SKM-1 (cell line): Measurements from ENCODE around the gene EHMT2.
"Not testable (repeated sequence)": the region's sequence is repeated elsewhere in the genome, so short reads cannot be mapped to it uniquely, and the experiment has no call there.

Experiments
- DNase-seq: peaks from one replicate; lab custom pipeline; 2025; ENCODE audit not compliant: unreplicated experiment; lab: John Stamatoyannopoulos, UW

EHMT2 gene

DNA sequence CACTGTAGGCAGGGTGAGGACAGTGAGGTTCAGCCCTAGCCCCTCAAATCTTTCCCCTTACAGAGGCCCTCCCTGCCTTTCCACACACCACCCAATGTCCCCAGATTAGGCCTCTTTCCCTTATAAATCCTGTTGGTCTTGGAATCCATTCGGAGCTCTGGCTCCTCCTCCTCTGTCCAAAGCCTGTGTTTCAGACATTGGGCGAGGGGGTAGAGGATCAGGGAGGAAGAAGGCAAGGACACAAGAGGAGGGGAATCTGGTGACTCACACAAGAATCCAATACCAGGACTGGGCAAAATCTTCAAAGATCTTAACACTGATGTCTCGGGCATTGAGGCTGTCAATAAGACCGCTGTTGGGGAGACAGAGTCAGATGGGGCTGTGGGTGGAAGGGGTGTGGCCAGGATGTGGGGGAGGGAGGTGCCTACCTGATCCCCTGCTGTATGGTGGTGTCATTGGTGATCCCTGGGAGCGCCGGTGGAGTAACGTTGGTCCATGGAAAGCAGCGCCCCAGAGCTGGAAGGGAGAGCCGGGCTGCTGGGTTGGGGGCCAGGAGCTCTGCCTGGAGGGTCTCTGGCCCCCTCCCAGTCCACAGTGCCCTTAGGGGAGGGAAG, 26.3 kb downstream of the EHMT2 start:
- no peak for DNase-seq

DNA sequence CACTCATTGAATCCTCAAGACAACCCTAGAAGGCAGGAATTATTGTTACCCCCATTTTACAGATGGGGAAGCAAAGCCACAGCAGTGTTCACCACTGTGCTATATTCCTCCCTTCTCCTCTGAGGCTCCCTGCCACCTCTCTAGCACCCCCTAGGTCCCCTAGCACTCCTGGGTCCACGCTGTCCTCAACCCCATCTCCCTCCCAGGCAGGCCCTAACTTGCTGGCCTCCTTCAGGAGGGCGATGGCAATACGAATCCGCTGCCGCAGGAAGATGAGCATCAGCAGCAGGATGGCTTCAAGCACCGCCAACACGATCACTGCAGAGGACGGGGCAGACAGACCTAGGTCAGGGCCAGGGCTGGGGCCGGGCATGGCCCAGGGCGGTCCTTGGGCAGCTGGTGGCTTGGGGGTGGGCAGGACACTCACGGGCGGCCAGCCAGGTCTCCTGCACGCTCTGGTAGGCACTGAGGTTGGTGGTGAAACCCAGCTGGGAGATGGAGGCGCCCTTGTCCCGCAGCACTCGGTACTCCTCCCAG, 27.0 kb downstream of the EHMT2 start:
- no peak for DNase-seq

DNA sequence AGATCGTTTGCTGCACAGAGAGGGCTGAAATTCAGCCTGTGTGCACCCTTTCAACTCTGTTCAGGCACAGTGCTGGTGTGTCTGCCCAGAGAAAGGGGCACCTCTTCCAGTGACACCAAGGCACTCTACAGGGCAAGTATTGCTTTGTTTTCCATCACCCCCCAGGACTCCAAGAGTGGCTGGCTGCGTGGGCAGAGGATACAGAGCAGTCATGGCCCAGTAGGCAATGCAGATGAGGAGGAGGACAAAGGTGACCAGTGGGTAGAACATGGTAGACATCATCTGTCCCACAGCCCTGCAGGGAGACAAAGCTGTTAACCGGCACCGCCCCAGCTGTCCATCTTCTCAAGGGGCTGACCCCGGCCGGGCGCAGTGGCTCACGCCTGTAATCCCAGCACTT, 28.2 kb downstream of the EHMT2 start:
- DNase-seq = no peak

DNA sequence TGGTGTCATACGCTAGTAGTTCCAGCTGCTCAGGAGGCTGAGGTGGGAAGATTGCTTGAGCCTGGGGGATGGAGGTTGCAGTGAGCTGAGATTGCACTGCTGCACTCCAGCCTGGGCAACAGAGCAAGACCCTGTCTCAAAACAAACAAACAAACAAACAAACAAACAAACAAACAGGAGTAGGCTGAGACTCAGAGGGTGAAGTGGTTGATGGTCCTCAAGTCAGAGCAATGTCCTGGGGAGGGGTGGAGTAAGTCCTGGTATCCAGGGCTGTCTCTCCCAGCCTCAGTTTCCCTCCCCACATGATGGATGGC, 28.9 kb downstream of the EHMT2 start:
- DNase-seq = not testable (repeated sequence)

DNA sequence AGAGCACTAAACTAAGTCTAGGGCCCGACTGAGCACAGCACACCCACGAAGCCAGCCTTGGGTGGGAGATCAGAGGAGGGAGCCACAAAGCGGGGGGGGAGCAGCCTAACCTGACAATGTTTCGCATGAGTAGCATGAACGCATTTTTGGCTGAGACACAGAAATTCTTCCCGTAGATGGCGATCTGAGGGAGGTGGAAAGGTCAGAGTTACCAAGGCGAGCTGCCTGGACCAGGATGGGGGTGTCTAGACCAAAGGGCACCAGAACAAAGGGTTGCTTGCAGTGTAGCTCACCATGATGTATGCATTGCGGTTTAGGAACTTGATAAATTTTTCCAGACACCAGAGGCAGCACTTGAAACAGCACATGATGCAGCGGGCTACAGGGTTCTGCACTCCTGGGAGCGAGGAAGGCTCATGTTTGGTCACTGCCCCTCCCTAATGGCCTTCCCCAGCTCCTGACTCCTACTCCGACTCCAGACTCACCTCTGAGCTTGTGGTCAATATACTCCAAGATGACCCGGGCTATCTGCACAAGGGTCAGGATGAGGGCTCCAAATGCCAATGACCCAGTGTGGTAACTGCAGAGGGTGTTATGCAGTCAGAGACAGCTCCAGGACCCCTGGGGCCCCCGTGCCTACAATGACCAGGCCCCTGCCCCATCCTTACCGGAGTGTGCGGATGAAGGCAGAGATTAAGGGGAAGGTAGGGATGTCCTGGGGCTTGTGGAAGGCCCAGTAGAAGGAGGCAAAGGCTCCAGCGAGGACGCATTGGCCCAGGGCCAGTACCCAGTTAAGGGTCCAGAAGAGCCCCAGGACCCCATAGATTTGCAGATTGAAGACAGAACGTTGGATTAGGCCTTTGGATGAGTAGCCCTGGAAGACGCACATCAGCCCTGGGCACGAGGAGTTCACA, 32.0 kb downstream of the EHMT2 start:
- no peak for DNase-seq

DNA sequence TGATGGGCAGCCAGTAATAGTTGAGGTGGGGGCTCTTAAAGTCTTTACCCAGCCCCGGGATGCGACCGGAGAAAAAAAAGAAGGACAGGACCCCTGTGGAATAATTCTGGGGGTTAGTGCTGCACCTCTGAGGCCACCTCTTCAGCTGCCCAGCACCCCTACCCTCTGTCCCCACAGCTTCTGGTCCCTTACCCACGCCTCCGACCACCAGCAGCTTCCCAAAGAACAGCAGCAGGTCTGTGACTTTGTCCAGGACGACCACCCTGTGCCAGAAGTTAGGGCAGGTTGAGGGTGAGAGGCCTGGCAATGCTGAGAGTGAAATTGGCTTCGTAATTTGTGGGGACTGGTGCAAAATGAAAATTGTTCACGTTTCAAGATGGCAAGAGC, 32.7 kb downstream of the EHMT2 start:
- no peak for DNase-seq

DNA sequence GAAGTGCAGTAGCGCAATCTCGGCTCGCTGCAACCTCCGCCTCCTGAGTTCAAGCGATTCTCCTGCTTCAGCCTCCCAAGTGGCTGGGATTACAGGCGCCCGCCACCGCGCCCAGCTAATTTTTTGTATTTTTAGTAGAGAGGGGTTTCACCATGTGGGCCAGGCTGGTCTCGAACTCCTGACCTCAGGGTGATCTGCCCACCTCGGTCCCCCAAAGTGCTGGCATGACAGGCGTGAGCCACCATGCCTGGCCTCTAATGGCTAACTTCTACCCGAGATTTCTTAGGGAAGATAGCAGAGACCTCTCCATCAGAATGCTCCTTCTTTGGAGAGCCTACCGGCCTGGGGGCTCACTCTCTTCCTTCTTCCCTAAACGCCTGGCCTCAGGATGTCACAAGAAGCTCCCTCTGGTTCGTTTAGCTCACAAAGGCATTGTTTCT, 33.4 kb downstream of the EHMT2 start:
- not testable (repeated sequence) for DNase-seq

DNA sequence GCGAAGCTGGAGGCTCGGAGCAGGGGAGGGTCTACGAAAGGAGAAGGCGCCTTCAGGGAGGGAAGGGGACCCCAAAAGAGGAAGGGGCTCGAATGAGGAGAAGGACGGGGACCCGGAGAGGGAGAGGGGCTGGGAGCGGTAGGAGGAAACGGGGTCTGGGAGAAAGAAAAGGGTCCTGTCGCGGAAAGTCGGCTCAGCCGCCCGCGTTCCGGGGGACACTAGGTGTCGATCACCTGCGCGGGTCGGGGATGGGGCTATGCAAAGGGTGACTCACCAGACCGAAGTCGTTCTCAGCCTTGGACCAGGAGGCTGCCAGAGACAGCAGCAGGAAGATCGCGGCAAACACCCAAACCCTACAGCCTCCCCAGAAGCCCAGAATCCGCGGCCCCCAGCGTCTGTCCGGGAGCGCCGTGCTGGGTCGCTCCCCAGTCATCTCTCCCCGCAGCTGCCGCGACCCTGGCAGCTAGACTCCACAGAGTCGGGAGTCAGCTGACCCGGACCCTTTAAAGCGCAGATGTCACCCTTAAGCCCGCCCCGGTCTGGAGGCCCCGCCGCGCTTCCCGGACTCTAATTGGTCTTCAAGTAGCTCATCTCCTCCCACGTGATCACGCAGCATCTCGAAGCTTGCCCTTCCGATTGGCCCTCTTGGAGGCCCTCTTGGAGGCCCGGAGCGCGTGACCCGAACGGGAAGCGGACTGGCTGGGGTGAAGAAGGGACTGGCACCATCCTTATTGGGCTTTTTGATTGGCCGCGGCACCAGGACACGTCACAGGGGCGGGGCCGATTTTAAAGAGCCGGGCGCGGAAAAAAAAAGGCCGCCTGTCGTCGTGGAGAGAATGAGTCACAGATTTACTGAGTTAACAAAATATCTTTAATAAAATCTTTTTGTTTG, 34.9 kb downstream of the EHMT2 start, which contains the start of gene NEU1:
Gene NEU1 (minus strand): TSS at position 478 of the 892 bp plus-strand sequence. CDS start 45 bp downstream, at position 433.
- DNase-seq = peak; percentile 100

DNA sequence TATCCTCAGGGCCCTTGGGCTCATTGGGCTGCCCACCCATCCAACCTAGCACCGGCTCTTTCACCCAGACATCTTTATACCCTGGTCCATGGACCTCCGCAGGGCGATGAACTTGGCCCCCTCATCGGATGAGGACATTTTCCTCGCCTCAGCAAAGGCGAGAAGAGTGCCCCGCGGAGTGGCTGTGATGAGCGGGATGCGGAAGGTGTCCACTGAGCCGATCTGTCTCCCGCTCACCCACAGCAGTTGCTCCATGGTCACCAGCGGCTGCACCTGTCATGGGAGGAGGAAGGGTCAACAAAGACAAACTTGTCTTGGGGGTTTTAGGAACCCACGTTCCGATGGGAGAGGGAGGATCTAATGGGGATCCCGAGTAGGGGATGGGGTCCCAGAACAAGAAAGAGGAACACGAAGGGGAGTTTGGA, 35.6 kb downstream of the EHMT2 start:
- no peak for DNase-seq

DNA sequence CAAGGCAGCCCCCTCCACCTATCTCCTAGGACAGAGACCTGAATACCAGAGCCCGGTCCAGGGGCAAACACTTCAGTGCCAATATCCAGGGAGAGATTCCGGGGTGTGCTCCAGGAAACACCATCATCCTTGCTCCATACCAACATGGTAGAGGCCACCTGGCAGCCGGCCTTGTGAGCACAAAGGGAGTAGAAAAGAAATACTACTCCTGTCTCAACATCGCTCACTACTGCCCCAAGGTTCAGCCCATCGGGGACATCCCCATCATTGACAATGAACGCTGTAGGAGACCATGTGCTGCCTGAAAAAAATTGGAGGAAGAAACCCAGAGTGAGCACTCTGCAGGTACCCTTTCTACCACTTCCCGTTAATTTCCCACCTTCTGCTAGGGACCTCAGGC, 36.3 kb downstream of the EHMT2 start:
- DNase-seq = no peak

DNA sequence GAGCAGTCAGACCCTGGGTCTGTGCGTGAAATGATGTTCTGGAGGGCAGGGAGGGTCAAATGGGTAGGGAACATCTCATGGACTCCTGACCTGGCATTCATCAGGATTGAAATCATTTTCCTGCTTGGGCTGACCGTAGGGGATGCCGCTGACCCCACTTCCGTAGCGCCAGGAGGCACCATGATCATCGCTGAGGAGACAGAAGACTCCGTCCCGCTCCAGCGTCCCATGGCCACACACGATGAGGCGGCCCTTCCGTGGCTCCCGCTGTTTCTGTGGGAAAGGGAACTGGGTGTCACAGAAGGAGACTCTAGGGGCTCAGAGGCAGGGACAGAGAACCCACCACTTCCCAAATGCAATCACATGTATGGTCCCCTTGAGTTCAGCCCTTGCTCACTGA, 37.1 kb downstream of the EHMT2 start:
- DNase-seq = no peak

DNA sequence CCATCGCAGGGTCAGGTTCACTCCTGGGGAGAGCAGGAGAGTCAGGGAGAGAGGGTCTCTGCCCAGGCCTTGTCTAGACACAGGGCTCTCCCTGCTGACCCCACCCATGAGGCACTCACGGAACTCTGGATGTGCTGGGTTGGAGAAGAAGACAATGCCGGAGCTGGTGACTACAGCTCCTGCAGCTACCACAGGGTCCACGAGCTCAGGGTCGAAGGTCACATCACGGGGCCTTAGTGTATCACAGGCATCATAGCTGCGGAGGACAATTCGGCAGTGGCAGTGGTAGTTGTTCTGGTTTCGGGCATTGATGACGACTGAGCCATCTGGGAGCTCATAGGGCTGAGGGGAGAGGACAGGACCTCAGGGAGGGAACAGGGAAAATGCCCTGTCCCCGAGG, 37.6 kb downstream of the EHMT2 start:
- DNase-seq = no peak

DNA sequence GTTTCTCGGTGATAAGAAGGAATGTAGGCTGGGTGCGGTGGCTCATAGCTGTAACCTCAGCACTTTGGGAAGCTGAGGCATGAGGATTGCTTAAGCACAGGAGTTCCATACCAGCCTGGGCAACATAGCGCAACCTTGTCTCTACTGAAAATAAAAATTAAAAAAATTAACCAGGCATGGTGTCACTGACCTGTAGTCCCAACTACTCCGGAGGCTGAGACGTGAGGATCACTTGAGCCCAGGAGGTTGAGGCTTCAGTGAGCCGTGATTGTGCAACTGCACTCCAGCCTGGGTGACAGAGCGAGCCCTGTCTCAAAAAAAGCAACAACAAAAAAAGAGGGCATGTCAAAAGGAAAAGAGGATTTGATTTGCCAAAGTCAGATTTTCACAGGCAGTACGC, 38.8 kb downstream of the EHMT2 start:
- DNase-seq = no peak

DNA sequence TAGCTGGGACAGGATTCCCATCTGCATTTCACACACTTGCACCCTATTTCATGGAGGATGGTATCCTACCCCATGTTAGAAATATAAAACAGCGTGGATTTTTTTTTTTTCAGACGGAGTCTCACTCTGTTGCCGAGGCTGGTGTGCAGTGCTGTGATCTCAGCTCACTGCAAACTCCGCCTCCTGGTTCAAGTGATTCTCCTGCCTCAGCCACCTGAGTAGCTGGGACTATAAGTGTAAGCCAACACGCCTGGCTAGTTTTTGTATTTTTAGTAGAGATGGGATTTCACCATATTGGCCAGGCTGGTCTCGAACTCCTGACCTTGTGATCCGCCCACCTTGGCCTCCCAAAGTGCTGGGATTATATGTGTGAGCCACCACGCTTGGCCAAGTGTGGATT, 39.7 kb downstream of the EHMT2 start:
- not testable (repeated sequence) for DNase-seq

DNA sequence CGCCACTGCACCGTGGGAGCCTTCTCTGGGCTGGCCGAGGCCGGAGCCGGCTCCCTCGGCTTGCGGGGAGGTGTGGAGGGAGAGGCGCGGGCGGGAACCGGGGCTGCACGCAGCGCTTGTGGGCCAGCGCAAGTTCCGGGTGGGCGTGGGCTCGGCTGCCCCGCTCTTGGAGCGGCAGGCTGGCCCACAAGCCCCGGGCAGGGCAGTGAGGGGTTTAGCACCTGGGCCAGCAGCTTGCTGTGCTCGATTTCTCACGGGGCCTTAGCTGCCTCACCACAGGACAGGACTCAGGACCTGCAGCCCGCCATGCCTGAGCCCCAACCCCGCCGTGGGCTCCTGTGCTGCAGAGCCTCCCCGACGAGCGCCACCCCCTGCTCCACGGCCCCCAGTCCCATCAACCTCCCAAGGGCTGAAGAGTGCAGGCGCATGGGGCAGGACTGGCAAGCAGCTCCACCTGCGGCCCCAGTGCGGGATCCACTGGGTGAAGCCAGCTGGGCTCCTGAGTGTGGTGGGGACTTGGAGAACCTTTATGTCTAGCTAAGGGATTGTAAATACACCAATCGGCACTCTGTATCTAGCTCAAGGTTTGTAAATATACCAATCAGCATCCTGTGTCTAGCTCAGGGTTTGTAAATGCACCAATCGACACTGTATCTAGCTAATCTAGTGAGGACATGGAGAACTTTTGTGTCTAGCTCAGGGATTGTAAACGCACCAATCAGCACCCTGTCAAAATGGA, 45.3 kb downstream of the EHMT2 start:
- not testable (repeated sequence) for DNase-seq

DNA sequence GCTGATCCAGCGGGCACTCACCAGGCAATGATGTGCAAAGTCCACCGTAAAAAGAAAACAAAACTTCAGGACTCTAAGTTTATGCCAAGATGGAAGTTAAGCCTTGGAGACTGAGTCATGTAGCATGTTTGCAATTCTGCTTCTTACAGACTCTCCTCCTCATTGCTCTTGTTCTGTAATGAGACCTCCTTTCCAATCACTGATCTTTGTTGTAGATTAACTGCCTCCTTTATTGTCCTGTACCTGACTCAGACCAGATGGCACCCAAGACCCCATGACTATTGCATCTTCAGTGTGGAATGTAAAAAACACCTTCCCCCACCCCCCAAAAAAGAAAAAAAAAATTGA, 46.0 kb downstream of the EHMT2 start:
- DNase-seq = no peak

DNA sequence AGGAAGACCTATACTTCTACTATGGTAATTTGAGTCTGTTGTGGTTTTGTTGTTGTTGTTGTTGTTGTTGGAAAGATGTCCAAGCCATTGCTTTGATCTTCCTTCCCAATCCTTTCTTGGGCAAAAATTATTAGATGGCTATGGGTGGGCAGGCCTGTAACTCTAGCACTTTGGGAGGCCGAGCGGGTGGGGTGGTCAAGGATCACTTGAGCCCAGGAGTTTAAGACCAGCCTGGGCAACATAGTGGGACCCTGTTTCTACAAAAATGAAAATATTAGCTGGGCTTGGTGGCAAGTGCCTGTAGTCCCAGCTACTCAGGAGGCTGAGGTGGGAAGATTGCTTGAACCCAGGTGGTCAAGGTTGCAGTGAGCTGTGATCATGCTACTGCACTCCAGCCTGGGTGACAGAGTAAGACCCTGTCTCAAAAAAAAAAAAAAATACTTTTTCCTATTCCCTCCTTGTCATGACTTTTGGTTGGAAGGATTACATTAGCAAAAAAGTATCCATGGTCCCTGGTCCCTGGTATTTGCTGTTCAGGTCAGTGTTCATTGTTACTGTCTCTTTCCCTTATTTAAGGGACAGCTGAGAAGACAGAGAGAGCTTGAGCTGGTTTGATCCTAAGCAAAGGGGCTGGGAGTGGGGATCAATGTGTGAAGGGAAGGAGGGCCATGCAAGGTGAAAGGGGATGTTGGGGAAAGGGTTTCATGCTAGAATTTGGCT, 46.6 kb downstream of the EHMT2 start:
- no peak for DNase-seq

DNA sequence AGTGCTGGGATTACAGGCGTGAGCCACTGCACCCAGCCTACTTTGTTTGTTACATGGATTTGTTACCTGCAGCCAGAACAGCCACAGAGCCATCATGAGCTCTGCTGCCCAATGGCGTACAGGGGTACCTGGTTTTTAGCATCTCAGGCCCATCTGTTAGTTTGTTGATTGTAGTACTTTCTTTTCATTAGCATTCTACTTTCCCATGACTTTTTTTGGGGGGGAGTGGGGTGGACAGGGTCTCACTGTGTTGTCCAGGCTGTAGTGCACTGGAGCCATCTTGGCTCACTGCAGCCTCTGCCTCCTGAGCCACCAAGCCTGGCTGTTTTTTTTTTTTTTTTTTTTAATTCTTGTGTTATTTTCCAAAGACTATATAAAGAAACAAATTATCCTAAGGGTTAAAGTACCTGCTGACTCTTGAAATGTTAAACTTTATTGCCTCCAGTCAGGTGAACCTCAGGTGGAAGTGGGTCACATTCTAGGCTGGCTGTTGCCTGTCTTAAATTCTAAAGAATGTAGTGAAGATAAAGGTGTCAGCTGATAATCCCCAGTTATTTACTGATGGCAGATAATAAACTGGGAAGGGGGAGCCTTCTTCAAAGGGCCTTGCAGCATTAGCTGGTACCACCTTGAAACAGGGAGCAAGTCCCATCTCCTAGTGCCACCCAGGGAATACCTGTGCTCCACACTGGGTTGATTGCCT, 50.1 kb downstream of the EHMT2 start:
- no peak for DNase-seq

DNA sequence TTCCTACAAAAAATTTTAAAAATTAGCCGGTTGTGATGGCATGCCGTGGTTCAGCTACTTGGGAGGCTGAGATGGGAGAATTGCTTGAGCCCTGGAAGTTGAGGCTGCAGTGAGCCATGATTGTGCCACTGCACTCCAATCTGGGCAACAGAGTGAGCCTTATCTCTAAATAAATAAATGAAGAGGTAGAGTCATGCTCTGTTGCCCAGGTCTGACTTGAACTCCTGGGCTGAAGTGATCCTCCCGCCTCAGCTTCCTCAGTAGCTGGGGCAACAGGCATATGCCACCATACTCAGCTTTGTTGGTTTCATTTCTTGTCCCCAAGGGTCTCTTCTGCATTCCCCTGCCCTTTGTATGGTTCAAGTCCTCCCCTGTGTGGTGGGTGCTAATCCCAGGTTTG, 53.0 kb downstream of the EHMT2 start:
- DNase-seq = no peak
